HG03175 (cell line): ENCODE data around the gene BABAM2.

Experiments used
- ATAC-seq: cut with Tn5 transposase; IDR thresholded peaks from one replicate; pipeline ENCODE4 v1.9.1; 2021; ENCODE audit warnings: mild to moderate bottlenecking, moderate library complexity; ENCODE audit not compliant: unreplicated experiment

BABAM2 gene

DNA sequence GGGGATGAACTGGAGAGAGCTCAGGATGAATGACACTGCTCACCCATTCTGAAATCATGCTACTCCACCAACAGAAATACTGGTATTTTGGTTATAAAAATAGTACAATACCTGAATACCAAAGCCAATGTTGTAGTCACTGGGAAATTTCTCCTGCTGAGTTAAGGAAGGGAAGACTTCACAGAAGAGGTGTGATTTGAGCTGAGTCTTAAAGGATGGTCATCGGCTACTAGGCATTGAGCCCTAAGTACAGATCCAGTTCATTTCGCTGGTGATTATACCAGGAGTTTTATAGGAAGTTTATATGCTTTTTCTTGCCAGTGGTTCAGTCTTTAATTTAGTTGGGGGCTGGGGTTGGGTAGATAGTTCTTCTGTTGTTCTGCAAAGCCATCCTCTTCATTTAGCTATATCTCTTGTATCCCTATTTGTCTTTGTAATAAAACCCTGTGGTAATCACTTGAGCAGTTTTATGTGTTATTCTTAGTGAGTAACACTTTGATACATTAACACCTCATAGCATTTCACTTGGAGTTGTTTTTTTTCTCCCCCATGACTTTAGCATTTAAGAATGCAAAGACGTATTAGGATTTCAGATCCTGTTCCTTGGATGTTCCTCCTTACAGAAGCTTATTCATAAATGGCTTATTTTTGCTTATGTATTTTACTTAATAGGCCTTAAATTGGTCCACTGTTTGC, 262.2 kb downstream of the BABAM2 start:
- no peak for ATAC-seq

DNA sequence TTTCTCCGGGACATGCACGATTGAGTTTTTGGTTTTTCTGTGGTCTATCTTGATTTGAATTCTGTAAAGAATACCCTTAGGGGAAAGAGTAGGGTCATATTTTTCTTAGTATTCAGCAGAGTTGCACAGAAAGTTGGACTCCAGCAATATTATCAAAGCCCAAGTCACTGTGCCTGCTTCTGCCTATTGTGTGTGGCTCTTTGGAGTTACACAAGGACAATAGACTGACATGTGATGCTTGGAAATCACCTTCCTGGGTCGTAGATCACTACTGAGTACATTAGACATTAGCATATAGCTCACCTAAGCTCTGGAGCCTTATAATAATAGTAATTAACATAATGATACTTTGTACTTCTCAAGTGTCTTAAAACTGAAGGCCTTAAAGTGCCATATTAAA, 263.3 kb downstream of the BABAM2 start:
- ATAC-seq, result no peak

- ATAC-seq, result no peak
These were observed 264.6 kb downstream of the BABAM2 start for GRCh38 chr2:28155086-28155485.

- no peak for ATAC-seq
These were observed 265.1 kb downstream of the BABAM2 start for GRCh38 chr2:28155627-28156026.

DNA sequence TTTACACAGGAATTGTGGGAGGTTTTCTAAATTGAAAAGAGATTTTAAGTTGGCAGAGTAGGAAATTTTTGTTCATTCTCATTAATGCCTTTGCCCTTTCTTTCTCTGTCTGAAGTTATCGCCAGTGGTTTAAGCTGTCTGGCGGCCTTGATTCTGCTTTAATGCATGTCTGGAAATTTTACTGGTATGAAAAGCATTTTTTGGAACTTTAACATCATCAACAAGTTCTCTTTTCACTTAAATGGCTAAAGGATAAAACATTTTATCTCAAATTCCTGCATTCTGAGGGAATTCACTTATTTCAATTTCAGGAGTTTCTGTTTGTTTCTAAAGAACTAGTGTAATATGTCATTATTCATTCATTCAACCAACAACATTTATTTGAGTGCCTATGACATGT, 268.3 kb downstream of the BABAM2 start:
- ATAC-seq, result no peak

DNA sequence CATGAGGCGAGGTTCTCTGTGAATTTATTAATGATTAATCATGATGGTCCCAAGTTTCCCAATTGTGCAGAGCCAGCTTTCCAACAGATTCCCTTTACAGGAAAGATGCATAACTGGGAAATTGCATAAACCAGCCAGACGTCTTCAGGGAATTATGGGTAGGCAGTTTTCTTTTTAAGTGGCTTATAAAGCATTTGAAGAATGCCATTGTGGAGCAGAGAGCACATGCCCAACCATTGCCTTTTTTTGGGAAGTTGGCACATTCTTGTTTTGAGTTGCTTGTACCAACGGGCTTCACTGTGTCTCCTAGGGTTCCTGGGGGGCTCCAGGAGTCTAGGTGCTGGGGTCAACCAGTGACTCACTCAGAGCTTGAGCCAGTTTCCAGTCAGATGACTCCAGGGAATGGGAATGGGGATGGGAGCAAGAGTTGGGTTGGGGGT, 270.5 kb downstream of the BABAM2 start:
- no peak for ATAC-seq

- no peak for ATAC-seq
These were observed 270.9 kb downstream of the BABAM2 start for GRCh38 chr2:28161466-28161865.

DNA sequence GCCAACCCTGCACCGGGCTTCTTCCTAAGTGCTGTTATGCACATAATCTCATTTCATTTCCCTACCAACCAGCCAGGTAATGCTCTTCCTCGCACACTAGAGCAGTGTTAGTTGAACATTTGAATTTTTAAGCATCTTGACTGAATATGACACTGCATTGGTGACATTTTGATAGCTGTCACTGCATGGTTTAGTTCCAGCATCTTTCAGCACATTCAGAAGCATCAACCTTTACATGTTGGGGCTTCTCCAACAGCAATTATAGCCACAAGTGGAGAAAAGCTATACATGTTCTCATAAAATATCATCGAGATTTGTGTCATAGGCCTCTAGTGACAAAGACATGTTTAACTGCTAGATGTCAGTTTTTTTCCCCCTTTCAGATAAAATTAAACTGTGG, 272.0 kb downstream of the BABAM2 start:
- ATAC-seq, result no peak

DNA sequence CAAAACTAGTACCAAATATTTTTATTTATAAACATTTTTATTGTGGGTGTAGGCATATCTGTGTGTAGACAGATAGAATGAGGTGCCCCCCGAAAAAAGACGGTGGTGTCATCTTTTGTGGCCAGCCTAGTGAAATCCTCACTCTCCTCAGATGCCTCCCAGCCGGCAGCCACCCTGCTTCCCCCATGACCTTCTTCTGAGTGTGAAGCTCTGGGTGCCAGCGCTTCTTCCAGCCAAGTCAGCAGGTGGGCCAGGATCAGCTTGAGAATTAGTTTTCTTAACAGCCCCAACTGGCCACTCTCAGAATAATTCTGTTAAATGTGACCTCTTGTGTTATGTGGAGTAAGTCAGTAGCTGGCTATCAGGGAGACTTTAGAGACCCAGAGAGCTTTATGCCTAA, 272.5 kb downstream of the BABAM2 start:
- no peak for ATAC-seq

DNA sequence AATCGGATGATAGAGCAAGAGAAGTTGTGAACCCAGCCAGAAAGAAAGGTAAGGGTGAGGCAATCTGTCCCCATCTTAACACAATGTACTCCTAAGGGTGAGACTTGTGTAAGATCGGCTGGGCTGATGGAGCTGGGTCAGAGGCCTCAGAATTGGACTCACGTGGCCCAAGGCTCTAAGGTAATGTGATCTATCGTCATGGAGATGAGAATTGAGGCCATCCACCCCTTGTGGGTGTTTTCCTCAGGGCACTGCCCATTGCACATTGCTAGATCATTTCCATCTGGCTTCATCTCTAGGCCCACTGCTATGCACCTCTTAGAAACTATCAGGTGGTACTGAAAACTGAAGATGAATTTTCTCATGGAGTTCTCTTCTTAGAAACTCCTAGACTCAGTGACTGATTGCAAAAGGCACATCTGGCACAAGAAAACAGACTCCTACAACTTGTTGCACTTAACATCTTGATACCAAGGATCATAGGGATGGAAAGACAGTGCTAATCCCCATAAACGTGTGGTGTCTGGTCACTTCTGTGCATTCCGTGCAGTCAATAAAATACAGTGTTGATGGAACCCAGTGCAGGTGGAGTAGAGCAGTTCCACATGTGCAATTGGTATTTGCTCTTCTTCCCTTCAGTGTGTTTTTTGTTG, 273.2 kb downstream of the BABAM2 start:
- no peak for ATAC-seq

DNA sequence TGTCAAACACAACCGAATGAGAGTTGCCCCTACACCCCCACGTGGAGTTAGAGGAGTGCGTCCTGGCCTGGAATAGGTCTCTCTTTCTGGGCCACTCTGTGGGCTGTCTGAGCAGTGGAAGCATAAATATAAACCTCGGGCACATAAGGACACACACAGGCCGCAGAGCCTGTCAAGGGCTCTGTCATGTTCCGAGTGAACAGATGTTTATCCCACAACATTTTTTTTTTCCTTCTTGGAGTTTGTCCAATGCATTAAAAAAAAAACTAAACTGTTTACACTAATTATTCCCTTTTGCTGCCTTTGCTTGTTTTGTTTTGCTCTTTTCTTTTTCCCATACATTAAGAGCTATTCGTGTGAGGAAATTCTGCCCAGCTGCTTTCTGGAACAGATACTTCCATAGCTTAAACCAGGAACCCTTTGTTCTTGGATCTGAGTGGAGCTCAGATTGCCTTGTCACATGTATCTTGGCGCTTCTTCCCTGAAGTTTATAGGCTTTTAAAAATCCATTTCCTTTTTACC, 273.8 kb downstream of the BABAM2 start:
- no peak for ATAC-seq

GRCh38 chr2:28165087-28165635, 274.6 kb downstream of the BABAM2 start:
- ATAC-seq, result no peak

DNA sequence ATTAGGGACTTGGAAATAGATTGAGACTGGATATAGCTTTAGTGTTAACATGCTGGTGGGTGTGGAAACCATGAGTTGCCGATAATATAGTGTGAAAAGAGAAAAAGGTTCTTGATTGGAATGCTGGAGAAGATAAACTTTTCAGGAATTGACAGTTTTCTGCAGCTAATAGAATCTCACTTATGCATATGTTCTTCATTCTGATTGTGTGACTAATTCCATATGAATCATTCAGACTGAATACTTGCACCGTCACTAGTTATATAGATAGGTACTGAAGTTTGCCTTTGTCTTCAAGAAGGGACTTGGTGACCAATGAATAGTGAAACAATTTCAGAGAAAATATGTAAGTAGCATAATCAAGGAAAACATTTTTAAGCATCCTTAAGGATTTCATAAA, 276.4 kb downstream of the BABAM2 start:
- no peak for ATAC-seq

GRCh38 chr2:28168376-28168775, 277.8 kb downstream of the BABAM2 start:
- no peak for ATAC-seq

- ATAC-seq, result no peak
These were observed 279.0 kb downstream of the BABAM2 start for GRCh38 chr2:28169492-28169891.

- ATAC-seq, result no peak
These were observed 281.8 kb downstream of the BABAM2 start for GRCh38 chr2:28172114-28172898.

DNA sequence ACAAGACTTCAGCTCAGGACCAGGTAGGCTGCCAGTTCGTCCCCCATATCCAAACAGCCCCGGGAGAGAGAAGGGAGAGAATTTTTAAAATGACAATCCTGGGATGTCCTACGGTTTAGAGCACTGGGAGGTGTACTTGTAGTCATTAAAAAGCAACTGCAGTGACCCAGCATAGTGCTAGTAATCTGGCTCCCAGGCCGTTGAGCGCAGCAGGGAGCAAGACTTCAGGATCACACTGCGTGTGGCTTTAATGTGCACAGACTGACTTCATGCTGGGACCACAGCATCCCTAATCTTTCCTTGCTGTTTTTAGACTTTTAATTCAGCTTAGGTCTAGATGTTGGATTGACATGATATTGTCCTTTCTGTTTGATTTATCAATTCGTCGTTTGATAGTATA, 282.8 kb downstream of the BABAM2 start:
- ATAC-seq, result no peak

DNA sequence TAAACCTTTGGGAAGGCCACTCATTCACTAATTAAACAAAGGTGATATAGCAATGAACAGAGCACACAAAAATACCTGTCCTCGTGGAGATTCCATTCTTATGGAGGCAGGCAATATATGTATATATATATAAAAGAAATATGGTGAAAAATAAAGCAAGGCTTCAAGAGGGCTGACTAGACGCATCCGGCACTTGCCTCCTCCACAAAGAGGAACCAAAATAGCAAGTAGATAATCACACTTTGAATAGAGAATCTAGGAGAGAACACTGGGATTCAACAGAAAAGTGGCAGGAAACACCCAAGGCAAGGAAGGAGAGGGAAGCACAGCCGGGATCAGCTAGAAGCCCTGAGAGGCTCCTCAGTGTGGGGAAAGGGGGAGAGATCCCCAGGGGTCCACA, 283.7 kb downstream of the BABAM2 start:
- ATAC-seq, result no peak

DNA sequence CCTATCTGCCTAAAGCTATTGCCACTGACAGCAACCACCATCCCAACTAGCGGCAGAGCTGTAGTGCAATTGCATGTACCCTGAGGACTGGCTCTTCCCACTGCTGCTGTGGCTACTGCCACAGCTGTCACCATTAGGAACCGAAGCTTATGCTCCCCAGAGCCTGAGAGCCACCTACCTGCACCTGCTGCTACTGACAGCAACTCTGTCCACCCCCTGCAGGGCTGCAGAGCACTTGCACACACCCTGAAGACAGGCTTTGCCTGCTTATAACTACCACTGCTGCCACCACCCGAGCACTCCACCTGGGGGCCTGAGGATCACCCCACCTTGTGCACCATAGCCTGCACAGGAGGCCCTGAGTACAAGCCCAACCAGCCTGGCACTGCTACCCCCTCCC, 284.5 kb downstream of the BABAM2 start:
- ATAC-seq, result no peak

DNA sequence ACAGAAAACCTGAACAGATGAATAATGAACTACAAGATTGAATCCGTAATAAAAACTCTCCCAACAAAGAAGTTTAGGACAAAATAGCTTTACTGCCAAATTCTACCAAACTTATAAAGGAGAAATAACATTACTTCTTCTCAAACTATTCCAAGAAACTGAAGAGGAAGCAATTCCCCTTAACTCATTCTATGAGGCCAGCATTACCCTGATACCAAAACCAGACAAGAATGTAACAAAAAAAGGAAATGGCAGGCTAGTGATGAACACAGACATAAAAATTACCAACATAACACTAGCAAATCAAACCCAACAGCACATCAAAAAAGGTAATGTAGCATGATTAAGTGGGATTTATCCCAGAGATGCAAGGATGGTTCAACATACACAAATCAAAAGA, 288.4 kb downstream of the BABAM2 start:
- no peak for ATAC-seq

- ATAC-seq, result no peak
These were observed 291.3 kb downstream of the BABAM2 start for GRCh38 chr2:28181801-28182200.
